ENCODE data around the gene KHSRP. TPM values are rescaled to one million over a fixed set of nuclear protein-coding genes. Genes with fewer than 3 reads are reported as not detected.

The KHSRP gene
- total and polyA plus RNA-seq, 10 of the 15 experiments (the other 5 are each of a cell fraction or from before 2014, with no cell fraction given): 4.8 to 440 (median 82.0) TPM

- ChIA-PET CTCF (no interaction called here), POLR2A (no interaction called here), SMC1A (ENCODE audit: uncharacterized antibody, unreplicated experiment) (no interaction called here), RAD21 (ENCODE audit: unreplicated experiment) (no interaction called here)
- H3K36me3 ChIP-seq (ENCODE audit: control insufficient read depth in 2 of 2, insufficient read depth in 2 of 2, low read length in 1 of 2): peaks cover 33 to 42% of the 10 kb centered on the region in 2 experiments
- H3K9me3 ChIP-seq (replicated peaks; ENCODE audit: control insufficient read depth, insufficient read depth, low read length): peaks cover 1% of the 10 kb centered on the region; the same call in 1 of the 3 replicates
- H2AFZ ChIP-seq (ENCODE audit: control insufficient read depth, low read depth, low read length): no peak overlapping the region
- no peak overlapping the region for H3K4me3 ChIP-seq
- BruUV-seq (replicated peaks): no TSS peak
- DNase-seq (ENCODE audit: low read depth, low spot score) (no peak), FAIRE-seq (no peak), ATAC-seq (no peak)
- H3K9ac ChIP-seq (ENCODE audit: control insufficient read depth, insufficient read depth, low read length): no peak overlapping the region
- 88% methylated on average over 4 of the region's 4 CpGs for WGBS (ENCODE audit: insufficient coverage, insufficient replicate concordance, low lambda C conversion rate, missing lambda C conversion rate)
- H3K4me2 ChIP-seq (ENCODE audit: control insufficient read depth, insufficient read depth): no peak overlapping the region
- no peaks in the 10 kb centered on the region for H3K27me3 ChIP-seq (replicated peaks in 1 of 2; ENCODE audit: control insufficient read depth in 2 of 2, insufficient read depth in 2 of 2, low read length in 1 of 2)
- H3K27ac ChIP-seq (ENCODE audit: control insufficient read depth, insufficient read depth): no peak overlapping the region
- no peaks in the 10 kb centered on the region for H4K20me1 ChIP-seq (ENCODE audit: control insufficient read depth, insufficient read depth)
- no peaks in the 10 kb centered on the region for H3K4me1 ChIP-seq (ENCODE audit: control insufficient read depth, insufficient read depth, low read length)
- in situ Hi-C loops (cut with MboI) (no loop called here), intact Hi-C loops (cut with micrococcal nuclease; ENCODE audit: unreplicated experiment) (no loop called here)
- H3K79me2 ChIP-seq (ENCODE audit: control insufficient read depth, insufficient read depth, low read length): no peaks in the 10 kb centered on the region
- no peak for TF ChIP-seq CREB1 (IDR thresholded peaks at IDR 0.05; ENCODE audit: low read depth)
- TF ChIP-seq RB1 (IDR thresholded peaks at IDR 0.05; ENCODE audit: borderline replicate concordance): no peak
These were observed 40.2 kb downstream of the KHSRP start for GRCh38 chr19:6384381-6384780.

- BruUV-seq (replicated peaks): no TSS peak
- ATAC-seq: no peak
- no peak for FAIRE-seq
- TF ChIP-seq POLR2A (IDR thresholded peaks at IDR 0.05; ENCODE audit: low read depth, low read length) (peak; percentile 42; the same call in 1 of the 2 replicates), SUPT20H (IDR thresholded peaks at IDR 0.05; ENCODE audit: borderline replicate concordance, control insufficient read depth, low read depth, low read length) (no peak)
- no peaks in the 10 kb centered on the region for H3K79me2 ChIP-seq (ENCODE audit: control insufficient read depth, insufficient read depth, low read length)
- H3K9me3 ChIP-seq (replicated peaks; ENCODE audit: control insufficient read depth, insufficient read depth, low read length): peaks cover 1% of the 10 kb centered on the region; the same call in 1 of the 3 replicates
- H3K4me1 ChIP-seq (ENCODE audit: control insufficient read depth, insufficient read depth, low read length): no peaks in the 10 kb centered on the region
- no peak overlapping the region for H3K27ac ChIP-seq (ENCODE audit: control insufficient read depth, insufficient read depth)
- 91% methylated on average over 18 of the region's 19 CpGs for WGBS (ENCODE audit: insufficient coverage, insufficient replicate concordance, low lambda C conversion rate, missing lambda C conversion rate)
- POLR2A ChIA-PET: interaction anchor here (0.6 kb wide), 2 partner anchors 12 to 186 kb away, joined by 3 to 7 read pairs; no protein-coding TSS in a partner anchor
- DNase-seq (ENCODE audit: low read depth, low spot score): no peak
- in situ Hi-C loops (cut with MboI): no loop called here
- intact Hi-C loops (cut with micrococcal nuclease; ENCODE audit: unreplicated experiment): no loop called here
- H3K27me3 ChIP-seq (replicated peaks in 1 of 2; ENCODE audit: control insufficient read depth in 2 of 2, insufficient read depth in 2 of 2, low read length in 1 of 2): no peaks in the 10 kb centered on the region
- SMC1A ChIA-PET (ENCODE audit: uncharacterized antibody, unreplicated experiment): interaction anchor here (0.7 kb wide), 1 partner anchor 10 kb away, joined by 3 read pairs; the partner anchor contains the start of gene GTF2F1
- CTCF ChIA-PET: interaction anchor here (0.6 kb wide), 1 partner anchor 232 kb away, joined by 3 read pairs; no protein-coding TSS in a partner anchor
- H3K36me3 ChIP-seq (ENCODE audit: control insufficient read depth in 2 of 2, insufficient read depth in 2 of 2, low read length in 1 of 2): peaks cover 22 to 39% of the 10 kb centered on the region in 2 experiments
- H2AFZ ChIP-seq (ENCODE audit: control insufficient read depth, low read depth, low read length): no peak overlapping the region
- H3K4me3 ChIP-seq: no peak overlapping the region
- H4K20me1 ChIP-seq (ENCODE audit: control insufficient read depth, insufficient read depth): no peaks in the 10 kb centered on the region
- H3K9ac ChIP-seq (ENCODE audit: control insufficient read depth, insufficient read depth, low read length): no peak overlapping the region
- H3K4me2 ChIP-seq (ENCODE audit: control insufficient read depth, insufficient read depth): no peak overlapping the region
- RAD21 ChIA-PET (ENCODE audit: unreplicated experiment): interaction anchor here (0.7 kb wide), 1 partner anchor 385 kb away, joined by 5 read pairs; no protein-coding TSS in a partner anchor
These were observed 41.4 kb downstream of the KHSRP start for GRCh38 chr19:6383188-6383587.

Measured in GM12878 (cell line).